Heart left ventricle (tissue), 13 donors: ENCODE results near the gene CLSTN3.

Experiments
- CTCF ChIP-seq, 12 donors: fragments of 200-600 bp; sonication (generic) in 4 of 12; IDR thresholded peaks; one replicate each; pipeline versions ENCODE4 v1.5.0 to v1.8.0; 2018 to 2022; ENCODE audit warnings: antibody characterized with exemption in 12 of 12, mild to moderate bottlenecking in 5 of 12
- POLR2A ChIP-seq, 2 donors: fragments of 450-650 bp; IDR thresholded peaks; one replicate each; pipeline ENCODE4 v1.6.1; 2017; ENCODE audit warnings: antibody characterized with exemption in 2 of 2, mild to moderate bottlenecking in 2 of 2, moderate library complexity in 2 of 2
- donor health status: ischemic (EF 13 %, LVEDD 7.1; RV severe dilation, severe dysfunction).
- donor health status: DM: no; HTN: yes; CAD: no.
- donor health status: DM: no; HTN: no; CAD: no.
- donor health status: ischemic (EF 25% LVEDD 6.9; RV normal size, moderate dysfunction).
- donor health status: ischemic (EF 25% LVEDD 5.7; RV mildly dilated, moderate dysfunction).
- donor health status: ischemic (EF 35%, LVEDD 5.7; RV mildly dilated, moderate dysfunction).
- donor health status: nonischemic (EF 11% LVEDD 7.7; RV severe dilation, severe dysfunction).
- donor health status: DM: yes; HTN: yes; CAD: no.
- donor health status: PGD.
- donor health status: ischemic (EF 29% LVEDD 5.4; RV normal size, mild dysfunction).
- donor health status: nonischemic (EF 23%, LVEDD 6.1; RV moderate dilation, normal function).

GRCh38 chr12:7197841-7198240, 67.7 kb downstream of the CLSTN3 start:
- no peak for TF ChIP-seq CTCF (IDR thresholded peaks at IDR 0.05)
- TF ChIP-seq POLR2A (IDR thresholded peaks at IDR 0.05), result no peak
